Keratinocyte (primary cell): ENCODE measurements around the gene BLACAT1. TPM values are rescaled to one million over a fixed set of nuclear protein-coding genes. Genes with fewer than 3 reads are reported as not detected.
A peak's percentile ranks its signal among the peaks of the same experiment; 100 is the strongest.

Experiments used
- DNase-seq: peaks from one replicate; pipeline ENCODE4 v3.0.0-alpha.2; 2011; ENCODE audit warnings: low read depth, missing footprints, low spot score
- FAIRE-seq: peaks from 2 replicates; lab custom pipeline; 2011; peaks lifted over from hg19 to GRCh38; lab: Jason Lieb, UNC
- H2AFZ ChIP-seq: 2 replicates; pipeline ENCODE4 v1.6.0; 2012; ENCODE audit warnings: low read length, control low read depth, inconsistent platforms; ENCODE audit not compliant: control insufficient read depth
- H3K27ac ChIP-seq: 2 replicates; pipeline ENCODE4 v1.5.1; 2011; ENCODE audit warnings: low read length; ENCODE audit not compliant: control insufficient read depth, insufficient read depth
- H3K27me3 ChIP-seq: 3 replicates; pipeline ENCODE4 v1.6.0; 2011; ENCODE audit warnings: low read length; ENCODE audit not compliant: control insufficient read depth, insufficient read depth; ENCODE audit errors: extremely low read depth
- H3K36me3 ChIP-seq, 2 experiments: 2 replicates in 1 of 2; 3 replicates in 1 of 2; pipeline ENCODE4 v1.5.1; 2011; ENCODE audit warnings: low read length in 2 of 2, mild to moderate bottlenecking in 1 of 2; ENCODE audit not compliant: control insufficient read depth in 2 of 2, insufficient read depth in 2 of 2; ENCODE audit errors: extremely low read depth in 1 of 2
- H3K4me1 ChIP-seq: 3 replicates; pipeline ENCODE4 v1.5.1; 2011; ENCODE audit warnings: low read length; ENCODE audit not compliant: control insufficient read depth, insufficient read depth; ENCODE audit errors: extremely low read depth
- H3K4me2 ChIP-seq: 3 replicates; pipeline ENCODE4 v1.6.0; 2011; ENCODE audit warnings: low read depth, low read length; ENCODE audit not compliant: control insufficient read depth, insufficient read depth; ENCODE audit errors: extremely low read depth
- H3K4me3 ChIP-seq, 3 experiments: fragments of 200-600 bp in 1 of 3; sonication (generic) in 1 of 3; 2 replicates in 2 of 3; 3 replicates in 1 of 3; pipeline ENCODE4 v1.5.1; 2011 to 2016; ENCODE audit warnings: low read length in 3 of 3, mild to moderate bottlenecking in 3 of 3, control low read depth in 2 of 3, inconsistent platforms in 1 of 3, low read depth in 1 of 3, mixed read lengths in 1 of 3, mixed run types in 1 of 3, moderate library complexity in 1 of 3; ENCODE audit not compliant: control insufficient read depth in 2 of 3, insufficient read depth in 2 of 3; ENCODE audit errors: extremely low read depth in 1 of 3
- H3K79me2 ChIP-seq: 2 replicates; pipeline ENCODE4 v1.6.0; 2012; ENCODE audit warnings: low read length; ENCODE audit not compliant: control insufficient read depth, insufficient read depth
- H3K9ac ChIP-seq: 3 replicates; pipeline ENCODE4 v1.6.0; 2011; ENCODE audit warnings: low read length; ENCODE audit not compliant: control insufficient read depth, insufficient read depth; ENCODE audit errors: extremely low read depth
- H3K9me1 ChIP-seq: 3 replicates; pipeline ENCODE4 v1.6.0; 2011; ENCODE audit warnings: low read length; ENCODE audit not compliant: control insufficient read depth, insufficient read depth; ENCODE audit errors: extremely low read depth
- H3K9me3 ChIP-seq: 2 replicates; pipeline ENCODE4 v1.5.1; 2012; ENCODE audit warnings: low read depth, low read length; ENCODE audit not compliant: control insufficient read depth
- H4K20me1 ChIP-seq: 3 replicates; pipeline ENCODE4 v1.6.0; 2011; ENCODE audit warnings: low read length; ENCODE audit not compliant: control insufficient read depth, insufficient read depth; ENCODE audit errors: extremely low read depth
- EZH2 ChIP-seq: IDR thresholded peaks from one replicate; pipeline ENCODE4 v1.6.1; 2012; ENCODE audit warnings: inconsistent platforms, mild to moderate bottlenecking, low read length, moderate library complexity
- dilution Hi-C: fragments of 300-500 bp; cut with MboI; formaldehyde crosslinking; loops from one replicate; pipeline ENCODE4 v1.7.0; 2020; ENCODE audit warnings: low sequenced_read_pairs; ENCODE audit not compliant: extremely low pct_ligation_motif_present
- polyA plus RNA-seq, 5 experiments: library from polyadenylated mRNA; depleted of rRNA in 3 of 5; stranded (reverse) in 3 of 5; stranded (forward) in 1 of 5; unstranded in 1 of 5; fragments of >200 nt; gene quantifications; 1 replicate in 1 of 5; 2 replicates in 3 of 5; 3 replicates in 1 of 5; pipeline versions ENCODE4 v1.2.1 to v1.2.3, GENCODE V29; 2011 to 2012; ENCODE audit warnings: missing spikeins in 2 of 5, low read depth in 1 of 5, low replicate concordance in 1 of 5
- TF ChIP-seq, protein P1 (sequence below), 3 experiments: IDR thresholded peaks in 1 of 3; conservative IDR thresholded peaks in 1 of 3; optimal IDR thresholded peaks in 1 of 3; 2 replicates in 2 of 3; 3 replicates in 1 of 3; pipeline versions ENCODE3 to v1.5.1; 2011; ENCODE audit warnings: low read length in 3 of 3, mild to moderate bottlenecking in 3 of 3, moderate library complexity in 2 of 3, control low read depth in 1 of 3, inconsistent platforms in 1 of 3; ENCODE audit not compliant: insufficient read depth in 2 of 3; ENCODE audit errors: extremely low read depth in 1 of 3

Gene BLACAT1
- polyA plus RNA-seq, 1 donor (not counting 4 experiments of a cell fraction or from before 2014, with no cell fraction given), result 4.0 TPM

DNA sequence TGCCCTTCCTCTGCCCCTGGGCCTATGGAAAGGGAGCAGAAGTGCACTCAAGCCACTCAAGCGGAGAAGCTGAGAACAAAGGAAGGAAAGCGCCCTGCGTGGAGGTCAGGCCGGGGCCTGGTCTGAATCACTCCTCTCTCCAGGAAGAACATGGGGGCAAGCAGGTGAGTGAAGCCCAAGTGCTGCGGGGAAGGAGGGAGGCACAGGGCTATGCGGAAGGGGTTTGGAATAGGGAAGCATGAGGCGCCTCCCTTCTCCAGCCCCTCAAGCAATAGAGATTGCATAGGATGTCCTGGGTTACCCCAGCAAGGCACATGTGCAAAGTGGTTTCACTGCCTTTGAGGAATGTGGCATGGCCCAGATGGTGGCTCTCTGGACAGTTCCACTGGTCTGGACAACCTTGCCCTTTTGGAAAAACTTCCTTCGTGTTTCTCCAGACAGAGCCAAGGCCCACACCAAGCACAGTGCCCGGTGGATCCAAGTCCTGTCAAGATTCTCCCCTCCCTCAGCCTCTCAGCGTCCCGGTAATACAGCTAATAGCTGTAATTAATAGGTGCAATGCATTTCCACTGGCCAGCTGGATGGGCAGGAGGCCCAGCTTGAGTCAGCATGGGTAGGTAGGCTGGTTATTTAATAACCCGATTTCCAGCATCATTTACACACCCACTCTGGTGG, 13.7 kb downstream of the BLACAT1 start:
- TF ChIP-seq EZH2, result no peak
- TF ChIP-seq, protein P1, sequence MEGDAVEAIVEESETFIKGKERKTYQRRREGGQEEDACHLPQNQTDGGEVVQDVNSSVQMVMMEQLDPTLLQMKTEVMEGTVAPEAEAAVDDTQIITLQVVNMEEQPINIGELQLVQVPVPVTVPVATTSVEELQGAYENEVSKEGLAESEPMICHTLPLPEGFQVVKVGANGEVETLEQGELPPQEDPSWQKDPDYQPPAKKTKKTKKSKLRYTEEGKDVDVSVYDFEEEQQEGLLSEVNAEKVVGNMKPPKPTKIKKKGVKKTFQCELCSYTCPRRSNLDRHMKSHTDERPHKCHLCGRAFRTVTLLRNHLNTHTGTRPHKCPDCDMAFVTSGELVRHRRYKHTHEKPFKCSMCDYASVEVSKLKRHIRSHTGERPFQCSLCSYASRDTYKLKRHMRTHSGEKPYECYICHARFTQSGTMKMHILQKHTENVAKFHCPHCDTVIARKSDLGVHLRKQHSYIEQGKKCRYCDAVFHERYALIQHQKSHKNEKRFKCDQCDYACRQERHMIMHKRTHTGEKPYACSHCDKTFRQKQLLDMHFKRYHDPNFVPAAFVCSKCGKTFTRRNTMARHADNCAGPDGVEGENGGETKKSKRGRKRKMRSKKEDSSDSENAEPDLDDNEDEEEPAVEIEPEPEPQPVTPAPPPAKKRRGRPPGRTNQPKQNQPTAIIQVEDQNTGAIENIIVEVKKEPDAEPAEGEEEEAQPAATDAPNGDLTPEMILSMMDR (optimal IDR thresholded peaks at IDR 0.05 in 1 of 3, IDR thresholded peaks at IDR 0.05 in 1 of 3, conservative IDR thresholded peaks at IDR 0.05 in 1 of 3; ENCODE audit: extremely low read depth in 1 of 3, insufficient read depth in 2 of 3, low read length in 3 of 3), result no peak
- Histone ChIP-seq H3K79me2 (peaks cover 31% of the 10 kb centered on the region), H3K9me1 (peaks cover 7% of the 10 kb centered on the region), H3K27me3 (no peaks in the 10 kb centered on the region), H3K4me2 (peak overlapping the region; percentile 9), H2AFZ (no peak overlapping the region), H3K4me3 (no peak overlapping the region), H3K27ac (peak overlapping the region; percentile 64), H3K36me3 (peaks cover 21 to 26% of the 10 kb centered on the region in 2 experiments), H3K9ac (no peak overlapping the region), H3K9me3 (no peaks in the 10 kb centered on the region), H3K4me1 (peaks cover 63% of the 10 kb centered on the region), H4K20me1 (peaks cover 13% of the 10 kb centered on the region)
- FAIRE-seq (no peak), DNase-seq (no peak)
- dilution Hi-C loops, result no loop called here

DNA sequence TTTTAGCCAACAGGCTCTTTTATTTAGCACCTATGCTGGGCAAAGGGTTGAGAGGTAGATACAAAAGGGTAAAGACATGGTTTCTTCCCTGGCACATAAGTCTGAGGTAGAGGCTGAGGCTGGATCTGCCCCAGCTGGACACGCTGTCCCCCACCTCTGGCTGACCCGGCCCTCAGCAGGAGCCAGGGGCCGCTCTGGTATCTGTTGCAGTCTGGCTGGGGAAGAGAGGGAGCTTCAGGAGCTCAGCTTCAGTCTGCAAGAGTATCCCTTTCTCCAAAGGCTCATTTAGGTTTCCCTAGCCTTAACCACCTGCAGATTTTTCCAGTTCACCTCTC, 14.2 kb downstream of the BLACAT1 start:
- H4K20me1 ChIP-seq, result peaks cover 11% of the 10 kb centered on the region
- FAIRE-seq (no peak), DNase-seq (no peak)

More for the DNA sequence above, 14.2 kb downstream of the BLACAT1 start:
- H3K9me1 ChIP-seq, result peaks cover 7% of the 10 kb centered on the region
- peaks cover 18 to 21% of the 10 kb centered on the region in 2 experiments for H3K36me3 ChIP-seq
- H3K9ac ChIP-seq, result peak overlapping the region; percentile 31
- H3K4me1 ChIP-seq, result peaks cover 58% of the 10 kb centered on the region
- peaks cover 26% of the 10 kb centered on the region for H3K79me2 ChIP-seq
- no peaks in the 10 kb centered on the region for H3K27me3 ChIP-seq
- peak overlapping the region; percentile 64 for H3K27ac ChIP-seq
- H3K9me3 ChIP-seq, result no peaks in the 10 kb centered on the region
- peak overlapping the region; percentile 46 for H3K4me2 ChIP-seq
- no peak for TF ChIP-seq EZH2
- TF ChIP-seq, protein P1 (optimal IDR thresholded peaks at IDR 0.05 in 1 of 3, IDR thresholded peaks at IDR 0.05 in 1 of 3, conservative IDR thresholded peaks at IDR 0.05 in 1 of 3; ENCODE audit: extremely low read depth in 1 of 3, insufficient read depth in 2 of 3, low read length in 3 of 3), result no peak
- H3K4me3 ChIP-seq, result peak overlapping the region in 1 of 3 experiments; percentile 20
- dilution Hi-C loops, result no loop called here
- H2AFZ ChIP-seq, result no peak overlapping the region
